Lower lobe of right lung (tissue), 2 donors: ENCODE measurements around the gene NLRP6. TPM values are rescaled to one million over a fixed set of nuclear protein-coding genes. Genes with fewer than 3 reads are reported as not detected.
"Not testable (repeated sequence)": the region's sequence is repeated elsewhere in the genome, so short reads cannot be mapped to it uniquely, and the experiment has no call there.

Experiments used
- ATAC-seq, 2 donors: fragments of 200-7000 bp; cut with Tn5 transposase; one replicate each; pipeline ENCODE4 v1.9.1; 2020 to 2022; ENCODE audit warnings: mild to moderate bottlenecking in 2 of 2, moderate library complexity in 2 of 2
- DNase-seq: peaks from one replicate; pipeline ENCODE4 v3.0.0-alpha.2; 2020
- H3K27ac ChIP-seq: fragments of 200-600 bp; one replicate; pipeline ENCODE4 v1.8.0; 2022
- H3K27me3 ChIP-seq: fragments of 200-600 bp; one replicate; pipeline ENCODE4 v1.8.0; 2022; ENCODE audit warnings: low read depth
- H3K36me3 ChIP-seq: fragments of 200-600 bp; one replicate; pipeline ENCODE4 v1.8.0; 2022; ENCODE audit warnings: mild to moderate bottlenecking
- H3K4me1 ChIP-seq: fragments of 200-600 bp; one replicate; pipeline ENCODE4 v1.8.0; 2022
- H3K4me3 ChIP-seq: fragments of 200-600 bp; one replicate; pipeline ENCODE4 v1.8.0; 2022; ENCODE audit warnings: mild to moderate bottlenecking
- H3K9me3 ChIP-seq: fragments of 200-600 bp; one replicate; pipeline ENCODE4 v1.8.0; 2022
- intact Hi-C: fragments of 100-400 bp; cut with DNase I; formaldehyde crosslinking; loops from one replicate; pipeline ENCODE4 v1.11.0; 2022
- total RNA-seq: library from RNA; stranded (reverse); fragmentation: NEBNext Ultra II Directional; extraction: Animal tissue kit (Norgen Biotek cat#: 25700); gene quantifications from one replicate; pipeline ENCODE4 v1.2.1, GENCODE V29; 2021
- TF ChIP-seq, protein P1 (sequence below): fragments of 200-600 bp; IDR thresholded peaks from one replicate; pipeline ENCODE4 v1.8.0; 2022; ENCODE audit warnings: antibody characterized with exemption, mild to moderate bottlenecking
- donor health status: DM: no; HTN: yes; CAD: no; lungs with severe emphysema.

The NLRP6 gene
- total RNA-seq, 1 donor from 2014 or later: 1.3 TPM

- ATAC-seq (no peak), DNase-seq (no peak)
- no peaks in the 10 kb centered on the region for H3K36me3 ChIP-seq
- no peaks in the 10 kb centered on the region for H3K9me3 ChIP-seq
- intact Hi-C loops: no loop called here
- peaks cover 55% of the 10 kb centered on the region for H3K27me3 ChIP-seq
- peaks cover 36% of the 10 kb centered on the region for H3K4me1 ChIP-seq
- no peak overlapping the region for H3K4me3 ChIP-seq
- TF ChIP-seq, protein P1, sequence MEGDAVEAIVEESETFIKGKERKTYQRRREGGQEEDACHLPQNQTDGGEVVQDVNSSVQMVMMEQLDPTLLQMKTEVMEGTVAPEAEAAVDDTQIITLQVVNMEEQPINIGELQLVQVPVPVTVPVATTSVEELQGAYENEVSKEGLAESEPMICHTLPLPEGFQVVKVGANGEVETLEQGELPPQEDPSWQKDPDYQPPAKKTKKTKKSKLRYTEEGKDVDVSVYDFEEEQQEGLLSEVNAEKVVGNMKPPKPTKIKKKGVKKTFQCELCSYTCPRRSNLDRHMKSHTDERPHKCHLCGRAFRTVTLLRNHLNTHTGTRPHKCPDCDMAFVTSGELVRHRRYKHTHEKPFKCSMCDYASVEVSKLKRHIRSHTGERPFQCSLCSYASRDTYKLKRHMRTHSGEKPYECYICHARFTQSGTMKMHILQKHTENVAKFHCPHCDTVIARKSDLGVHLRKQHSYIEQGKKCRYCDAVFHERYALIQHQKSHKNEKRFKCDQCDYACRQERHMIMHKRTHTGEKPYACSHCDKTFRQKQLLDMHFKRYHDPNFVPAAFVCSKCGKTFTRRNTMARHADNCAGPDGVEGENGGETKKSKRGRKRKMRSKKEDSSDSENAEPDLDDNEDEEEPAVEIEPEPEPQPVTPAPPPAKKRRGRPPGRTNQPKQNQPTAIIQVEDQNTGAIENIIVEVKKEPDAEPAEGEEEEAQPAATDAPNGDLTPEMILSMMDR: no peak
- H3K27ac ChIP-seq: no peak overlapping the region
These were observed 6.2 kb downstream of the NLRP6 start for GRCh38 chr11:284105-285020.

DNA sequence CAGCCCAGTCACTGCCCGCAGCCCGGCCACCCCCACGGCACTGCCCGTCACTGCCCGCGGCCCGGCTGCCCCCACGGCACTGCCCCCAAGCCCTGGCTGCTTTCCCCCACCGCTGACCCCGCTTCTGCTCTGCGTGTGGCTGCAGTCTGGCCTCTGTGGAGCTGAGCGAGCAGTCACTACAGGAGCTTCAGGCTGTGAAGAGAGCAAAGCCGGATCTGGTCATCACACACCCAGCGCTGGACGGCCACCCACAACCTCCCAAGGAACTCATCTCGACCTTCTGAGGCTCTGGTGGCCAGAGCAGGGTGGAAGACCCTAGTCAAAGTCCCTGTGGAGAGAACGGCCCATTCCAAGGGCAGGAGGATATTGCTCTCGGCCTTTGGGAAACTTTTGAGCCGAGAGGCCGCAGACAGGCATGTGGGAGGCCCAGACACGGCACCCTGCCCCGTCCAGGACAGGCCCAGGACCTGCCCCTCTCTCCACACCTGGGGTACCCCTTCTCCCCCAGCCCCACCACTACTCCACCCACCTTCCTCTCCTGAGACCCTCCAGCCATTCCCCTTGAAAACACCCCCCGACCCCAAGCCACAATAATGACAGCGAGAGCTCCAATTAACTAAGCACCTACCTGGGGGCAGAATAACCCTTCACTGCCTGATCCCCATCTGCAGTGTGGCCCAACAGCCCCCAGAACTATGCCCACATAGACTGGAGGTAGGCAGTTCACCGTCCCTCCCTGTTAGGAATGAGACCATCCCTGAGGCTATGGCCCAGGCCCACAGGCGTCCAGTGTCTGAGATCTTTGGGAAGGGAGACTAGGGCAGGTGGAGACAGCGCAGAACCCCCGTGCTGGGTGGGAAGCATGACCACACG lies 7.0 kb downstream of the NLRP6 start:
- TF ChIP-seq, protein P1: no peak
- intact Hi-C loops: no loop called here
- H3K27me3 ChIP-seq: peaks cover 46% of the 10 kb centered on the region
- ATAC-seq (no peak), DNase-seq (no peak)
- no peaks in the 10 kb centered on the region for H3K9me3 ChIP-seq
- no peak overlapping the region for H3K27ac ChIP-seq
- peaks cover 36% of the 10 kb centered on the region for H3K4me1 ChIP-seq
- no peak overlapping the region for H3K4me3 ChIP-seq
- no peaks in the 10 kb centered on the region for H3K36me3 ChIP-seq

GRCh38 chr11:285894-286220 lies 7.7 kb downstream of the NLRP6 start:
- Histone ChIP-seq H3K4me3 (no peak overlapping the region), H3K36me3 (no peaks in the 10 kb centered on the region), H3K9me3 (no peaks in the 10 kb centered on the region), H3K27me3 (peaks cover 40% of the 10 kb centered on the region), H3K27ac (no peak overlapping the region), H3K4me1 (peaks cover 34% of the 10 kb centered on the region)
- intact Hi-C loops: no loop called here
- ATAC-seq: no peak
- TF ChIP-seq, protein P1: no peak
- no peak for DNase-seq

DNA sequence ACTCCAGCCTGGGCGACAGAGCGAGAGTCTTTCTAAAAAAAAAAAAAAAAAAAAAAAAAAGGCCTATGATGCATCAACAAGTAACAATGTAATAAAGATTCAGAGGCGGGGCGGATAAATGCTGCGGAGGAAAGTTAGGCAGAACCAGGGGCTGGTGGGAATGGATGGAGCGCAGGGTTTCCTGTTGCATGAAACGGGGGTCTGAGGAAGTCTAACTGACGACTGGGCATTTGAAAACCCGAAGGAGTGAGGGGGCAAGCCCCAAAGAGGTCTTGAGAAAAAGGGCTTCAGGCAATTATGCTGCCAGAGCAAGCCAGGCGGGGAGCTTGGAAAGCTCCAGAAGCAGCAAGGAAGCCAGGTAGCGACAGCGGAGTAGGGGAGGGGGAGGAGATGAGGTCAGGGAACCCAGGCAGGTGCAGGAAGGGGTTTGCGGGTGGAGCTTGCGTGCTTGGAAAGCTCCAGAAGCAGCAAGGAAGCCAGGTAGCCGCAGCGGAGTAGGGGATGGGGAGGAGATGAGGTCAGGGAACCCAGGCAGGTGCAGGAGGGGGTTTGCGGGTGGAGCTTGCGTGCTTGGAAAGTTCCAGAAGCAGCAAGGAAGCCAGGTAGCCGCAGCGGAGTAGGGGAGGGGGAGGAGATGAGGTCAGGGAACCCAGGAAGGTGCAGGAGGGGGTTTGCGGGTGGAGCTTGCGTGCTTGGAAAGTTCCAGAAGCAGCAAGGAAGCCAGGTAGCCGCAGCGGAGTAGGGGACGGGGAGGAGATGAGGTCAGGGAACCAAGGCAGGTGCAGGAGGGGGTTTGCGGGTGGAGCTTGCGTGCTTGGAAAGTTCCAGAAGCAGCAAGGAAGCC lies 9.0 kb downstream of the NLRP6 start:
- Histone ChIP-seq H3K4me1 (peaks cover 21% of the 10 kb centered on the region), H3K27me3 (peaks cover 26% of the 10 kb centered on the region), H3K4me3 (peak overlapping the region; percentile 77)
- H3K9me3 ChIP-seq, H3K27ac ChIP-seq, intact Hi-C loops, ATAC-seq, H3K36me3 ChIP-seq: not testable (repeated sequence)
- DNase-seq: peak; percentile 59

DNA sequence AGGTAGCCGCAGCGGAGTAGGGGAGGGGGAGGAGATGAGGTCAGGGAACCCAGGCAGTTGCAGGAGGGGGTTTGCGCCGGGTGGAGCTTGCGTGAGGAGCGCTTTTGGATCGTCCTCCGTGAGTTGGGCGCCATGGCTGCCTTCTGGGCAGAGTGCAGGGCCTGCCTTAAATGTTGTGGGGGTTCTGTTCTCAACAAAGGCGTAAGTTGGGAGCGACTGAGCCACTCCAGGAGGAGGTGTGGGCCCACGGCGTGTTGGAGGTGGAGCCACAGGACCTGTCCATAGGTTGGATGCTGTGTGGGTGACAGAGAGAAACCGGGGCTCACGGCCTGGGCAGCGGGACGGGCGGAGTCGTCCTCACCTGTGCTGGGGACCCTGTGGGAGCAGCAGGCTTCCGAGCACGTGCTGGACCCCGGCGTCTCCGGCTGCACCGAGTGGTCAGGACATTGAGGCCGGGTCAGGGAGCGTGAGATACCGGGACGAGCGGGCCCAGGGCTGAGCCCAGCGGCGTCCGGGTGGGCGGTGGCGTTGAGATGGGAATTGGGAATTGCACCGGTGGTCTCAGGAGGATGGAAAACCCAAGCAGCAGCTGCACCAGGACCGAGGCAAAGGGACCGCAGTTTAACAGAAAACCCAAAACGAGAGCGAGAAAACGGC lies 9.7 kb downstream of the NLRP6 start:
- Histone ChIP-seq H3K36me3 (peaks cover 9% of the 10 kb centered on the region), H3K4me1 (peaks cover 21% of the 10 kb centered on the region), H3K27ac (peak overlapping the region; percentile 78), H3K4me3 (peak overlapping the region; percentile 77), H3K9me3 (no peaks in the 10 kb centered on the region), H3K27me3 (peaks cover 19% of the 10 kb centered on the region)
- TF ChIP-seq, protein P1: no peak
- intact Hi-C loops: no loop called here
- ATAC-seq: peak; percentile 22 to 23
- DNase-seq: peak; percentile 66
